PFSK-1 (cell line): ENCODE measurements around the gene TMEM205.

Experiments
- FOXP2 ChIP-seq: optimal IDR thresholded peaks from 2 replicates; pipeline ENCODE3; 2011; ENCODE audit warnings: borderline replicate concordance, control low read depth, inconsistent platforms; ENCODE audit not compliant: insufficient read depth; ENCODE audit errors: extremely low read length, extremely low read depth
- TF ChIP-seq, protein P1 (sequence below), 2 experiments: IDR thresholded peaks; 2 replicates each; pipeline versions ENCODE4 v1.6.1 to v1.8.0; 2011 to 2012; ENCODE audit warnings: low read depth in 2 of 2, low read length in 2 of 2, control low read depth in 1 of 2, inconsistent platforms in 1 of 2, mild to moderate bottlenecking in 1 of 2, moderate library complexity in 1 of 2; ENCODE audit not compliant: insufficient read depth in 1 of 2

DNA sequence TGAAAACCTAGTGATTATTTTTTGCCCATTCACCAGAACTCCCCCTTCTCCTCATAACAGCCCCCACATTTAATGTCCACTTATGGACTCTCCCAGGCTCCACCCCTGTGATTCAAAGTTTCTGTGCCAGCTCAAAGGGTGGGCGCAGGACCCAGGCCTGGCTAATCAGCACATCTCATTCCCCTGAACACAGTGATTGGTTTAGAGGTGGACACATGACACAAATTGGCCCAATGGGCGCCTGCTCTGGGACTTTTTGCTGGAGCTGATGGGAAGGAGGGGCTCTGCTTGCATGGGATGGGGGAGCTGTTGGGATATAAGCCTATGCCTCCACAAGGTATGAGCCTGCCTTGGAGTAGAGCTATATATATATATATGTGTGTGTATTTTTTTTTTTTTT, 44.3 kb upstream of the TMEM205 start:
- TF ChIP-seq FOXP2: no peak
- TF ChIP-seq, protein P1, sequence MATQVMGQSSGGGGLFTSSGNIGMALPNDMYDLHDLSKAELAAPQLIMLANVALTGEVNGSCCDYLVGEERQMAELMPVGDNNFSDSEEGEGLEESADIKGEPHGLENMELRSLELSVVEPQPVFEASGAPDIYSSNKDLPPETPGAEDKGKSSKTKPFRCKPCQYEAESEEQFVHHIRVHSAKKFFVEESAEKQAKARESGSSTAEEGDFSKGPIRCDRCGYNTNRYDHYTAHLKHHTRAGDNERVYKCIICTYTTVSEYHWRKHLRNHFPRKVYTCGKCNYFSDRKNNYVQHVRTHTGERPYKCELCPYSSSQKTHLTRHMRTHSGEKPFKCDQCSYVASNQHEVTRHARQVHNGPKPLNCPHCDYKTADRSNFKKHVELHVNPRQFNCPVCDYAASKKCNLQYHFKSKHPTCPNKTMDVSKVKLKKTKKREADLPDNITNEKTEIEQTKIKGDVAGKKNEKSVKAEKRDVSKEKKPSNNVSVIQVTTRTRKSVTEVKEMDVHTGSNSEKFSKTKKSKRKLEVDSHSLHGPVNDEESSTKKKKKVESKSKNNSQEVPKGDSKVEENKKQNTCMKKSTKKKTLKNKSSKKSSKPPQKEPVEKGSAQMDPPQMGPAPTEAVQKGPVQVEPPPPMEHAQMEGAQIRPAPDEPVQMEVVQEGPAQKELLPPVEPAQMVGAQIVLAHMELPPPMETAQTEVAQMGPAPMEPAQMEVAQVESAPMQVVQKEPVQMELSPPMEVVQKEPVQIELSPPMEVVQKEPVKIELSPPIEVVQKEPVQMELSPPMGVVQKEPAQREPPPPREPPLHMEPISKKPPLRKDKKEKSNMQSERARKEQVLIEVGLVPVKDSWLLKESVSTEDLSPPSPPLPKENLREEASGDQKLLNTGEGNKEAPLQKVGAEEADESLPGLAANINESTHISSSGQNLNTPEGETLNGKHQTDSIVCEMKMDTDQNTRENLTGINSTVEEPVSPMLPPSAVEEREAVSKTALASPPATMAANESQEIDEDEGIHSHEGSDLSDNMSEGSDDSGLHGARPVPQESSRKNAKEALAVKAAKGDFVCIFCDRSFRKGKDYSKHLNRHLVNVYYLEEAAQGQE (IDR thresholded peaks at IDR 0.05; ENCODE audit: insufficient read depth in 1 of 2, low read depth in 2 of 2, low read length in 2 of 2): no peak
